Loucy (cell line): ENCODE data around the gene CELSR1.

Experiments used
- EZH2phosphoT487 ChIP-seq: fragments of 200-600 bp; IDR thresholded peaks from 2 replicates; pipeline ENCODE4 v1.6.1; 2018; ENCODE audit warnings: antibody characterized with exemption, mild to moderate bottlenecking, moderate library complexity, borderline replicate concordance
- TF ChIP-seq, protein P1 (sequence below): fragments of 200-600 bp; sonication (generic); conservative IDR thresholded peaks from 2 replicates; pipeline ENCODE4 v1.5.1; 2014; ENCODE audit warnings: mild to moderate bottlenecking, antibody characterized with exemption, low read length

DNA sequence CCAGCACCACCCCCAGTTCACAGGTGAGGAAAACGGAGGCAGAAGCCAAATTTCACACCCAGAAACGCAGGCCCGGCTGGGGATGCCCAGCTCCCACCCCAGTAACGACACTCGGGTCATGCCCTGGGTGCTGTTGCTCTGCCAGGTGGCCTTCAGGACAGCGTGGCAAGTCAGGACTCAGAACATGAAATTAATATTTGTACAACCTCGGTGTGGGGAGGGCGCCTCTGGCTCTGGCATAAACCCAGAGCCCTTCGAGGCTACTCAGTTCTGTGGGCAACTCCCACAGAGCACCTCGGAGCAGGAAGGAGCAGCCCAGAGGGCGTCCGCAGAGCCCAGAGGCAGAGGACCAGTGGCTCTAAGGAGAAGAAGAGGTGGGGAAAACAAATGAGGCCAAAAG is 71.6 kb downstream of the CELSR1 start:
- TF ChIP-seq, protein P1, sequence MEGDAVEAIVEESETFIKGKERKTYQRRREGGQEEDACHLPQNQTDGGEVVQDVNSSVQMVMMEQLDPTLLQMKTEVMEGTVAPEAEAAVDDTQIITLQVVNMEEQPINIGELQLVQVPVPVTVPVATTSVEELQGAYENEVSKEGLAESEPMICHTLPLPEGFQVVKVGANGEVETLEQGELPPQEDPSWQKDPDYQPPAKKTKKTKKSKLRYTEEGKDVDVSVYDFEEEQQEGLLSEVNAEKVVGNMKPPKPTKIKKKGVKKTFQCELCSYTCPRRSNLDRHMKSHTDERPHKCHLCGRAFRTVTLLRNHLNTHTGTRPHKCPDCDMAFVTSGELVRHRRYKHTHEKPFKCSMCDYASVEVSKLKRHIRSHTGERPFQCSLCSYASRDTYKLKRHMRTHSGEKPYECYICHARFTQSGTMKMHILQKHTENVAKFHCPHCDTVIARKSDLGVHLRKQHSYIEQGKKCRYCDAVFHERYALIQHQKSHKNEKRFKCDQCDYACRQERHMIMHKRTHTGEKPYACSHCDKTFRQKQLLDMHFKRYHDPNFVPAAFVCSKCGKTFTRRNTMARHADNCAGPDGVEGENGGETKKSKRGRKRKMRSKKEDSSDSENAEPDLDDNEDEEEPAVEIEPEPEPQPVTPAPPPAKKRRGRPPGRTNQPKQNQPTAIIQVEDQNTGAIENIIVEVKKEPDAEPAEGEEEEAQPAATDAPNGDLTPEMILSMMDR: no peak
- no peak for TF ChIP-seq EZH2phosphoT487
